ENCODE data around the gene RPRML. TPM values are rescaled to one million over a fixed set of nuclear protein-coding genes. Genes with fewer than 3 reads are reported as not detected.
"Not testable (repeated sequence)": the region's sequence is repeated elsewhere in the genome, so short reads cannot be mapped to it uniquely, and the experiment has no call there.

The RPRML gene
- total RNA-seq (2021), result 1.3 and 1.4 TPM in 2 replicates
- long read RNA-seq, result 0 reads

DNA sequence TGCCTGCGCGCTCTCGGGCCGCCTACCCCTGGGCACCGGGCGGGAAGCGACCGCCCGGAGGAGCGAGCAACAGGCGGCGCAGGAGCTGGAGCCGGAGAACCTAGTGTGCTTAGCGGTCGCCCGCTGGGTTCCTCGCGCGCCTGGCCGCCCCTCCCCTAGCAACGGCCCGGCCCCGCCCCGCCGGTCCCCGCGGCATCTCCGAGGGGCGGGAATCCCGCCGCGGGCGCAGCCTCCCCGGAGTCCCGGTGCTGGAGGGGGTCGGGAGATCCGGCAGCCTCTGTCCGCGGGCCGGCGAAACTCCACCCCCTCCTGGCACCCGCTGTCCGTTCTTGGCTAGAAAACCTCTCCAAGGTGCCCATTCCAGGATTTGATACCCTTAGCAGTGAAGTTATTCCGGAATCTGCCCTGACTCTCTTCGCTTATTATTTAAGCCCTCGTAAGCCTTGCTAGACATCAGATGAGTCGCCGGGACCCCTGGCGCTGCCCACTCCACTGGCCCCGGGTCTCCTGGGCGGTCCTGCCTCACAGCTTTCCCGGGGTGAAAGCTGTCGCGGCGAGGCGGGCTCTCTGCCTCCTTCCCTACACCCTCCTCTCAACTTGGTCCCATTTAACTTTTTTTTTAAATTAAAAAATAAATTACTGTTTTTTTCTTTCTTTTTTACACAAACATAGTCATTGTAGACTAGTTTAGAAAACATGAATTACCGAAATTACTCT lies at the start of gene RPRML:
RPRML (minus strand) TSS at position 107 of the 717 bp plus-strand sequence. CDS start 246 bp downstream, outside the sequence.
- Histone ChIP-seq H3K4ac (ENCODE audit: low read depth, low read length) (no peak within 1 kb of the TSS), H2BK15ac (ENCODE audit: low read depth, low read length) (no peak within 1 kb of the TSS), H3K4me2 (ENCODE audit: insufficient read depth, insufficient read length, low read length) (peak within 1 kb of the TSS; percentile 72), H3K79me2 (ENCODE audit: insufficient read depth, low read length) (no peaks in the 10 kb centered on the region), H2BK5ac (ENCODE audit: insufficient read length, low read length) (no peak within 1 kb of the TSS), H3K79me1 (ENCODE audit: insufficient read depth, low read depth, low read length, poor library complexity, severe bottlenecking) (no peaks in the 10 kb centered on the region), H2BK20ac (ENCODE audit: low read depth, low read length, poor library complexity, severe bottlenecking) (no peak within 1 kb of the TSS), H4K91ac (ENCODE audit: insufficient read length, low read depth, low read length) (no peak within 1 kb of the TSS), H4K5ac (ENCODE audit: insufficient read length, low read depth, low read length) (no peak within 1 kb of the TSS), H2AK5ac (ENCODE audit: insufficient read length, low read length) (no peak within 1 kb of the TSS), H3K27ac (ENCODE audit: insufficient read length, low read depth, low read length) (no peak within 1 kb of the TSS), H2BK12ac (ENCODE audit: insufficient read length, low read depth, low read length) (no peak within 1 kb of the TSS), H3K9ac (ENCODE audit: extremely low read depth, insufficient read length, low read length) (no peak within 1 kb of the TSS), H3K23ac (ENCODE audit: insufficient read length, low read depth, low read length) (no peak within 1 kb of the TSS), H3K18ac (ENCODE audit: insufficient read length, low read depth, low read length) (no peak within 1 kb of the TSS), H2BK120ac (ENCODE audit: low read depth, low read length, poor library complexity, severe bottlenecking) (no peak within 1 kb of the TSS), H4K8ac (replicated peaks; ENCODE audit: insufficient read length, low read depth, low read length) (no peak within 1 kb of the TSS), H3K14ac (ENCODE audit: insufficient read depth, low read length) (peak within 1 kb of the TSS; percentile 30; the same call in 1 of the 2 replicates), H4K20me1 (ENCODE audit: control insufficient read depth, insufficient read depth, insufficient read length) (no peaks in the 10 kb centered on the region), H3K9me3 (ENCODE audit: control insufficient read depth, low read depth, low read length) (no peaks in the 10 kb centered on the region), H3K27me3 (ENCODE audit: insufficient read depth, low read length) (peaks cover 5% of the 10 kb centered on the region; the same call in 1 of the 2 replicates), H3T11ph (ENCODE audit: low read length) (no peak within 1 kb of the TSS), H3K23me2 (ENCODE audit: insufficient read length, low read depth, low read length, poor library complexity, severe bottlenecking) (peaks cover 16% of the 10 kb centered on the region), H2AFZ (ENCODE audit: low read length) (no peak within 1 kb of the TSS), H3K4me1 (ENCODE audit: insufficient read depth, low read length) (no peaks in the 10 kb centered on the region; the same call in 1 of the 2 replicates), H3K56ac (ENCODE audit: insufficient read length, low read depth, low read length) (no peak within 1 kb of the TSS)
- Mint-ChIP-seq H3K36me3 (ENCODE audit: insufficient read depth in 1 of 3, low read depth in 3 of 3) (peaks cover 0 to 4% (median 3%) of the 10 kb centered on the region in 3 experiments; a peak in 3 of 7 replicates), H3K4me3 (peak within 1 kb of the TSS; percentile 72 to 93), H3K9me3 (peaks cover 3 to 9% of the 10 kb centered on the region in 2 experiments; a peak in 2 of 5 replicates), H3K27me3 (ENCODE audit: low read depth) (peaks cover 61% of the 10 kb centered on the region), H3K4me1 (peaks cover 33 to 49% of the 10 kb centered on the region in 2 experiments), H3K27ac (no peak within 1 kb of the TSS; a peak in 1 of 7 replicates)
- TF ChIP-seq, protein P1, sequence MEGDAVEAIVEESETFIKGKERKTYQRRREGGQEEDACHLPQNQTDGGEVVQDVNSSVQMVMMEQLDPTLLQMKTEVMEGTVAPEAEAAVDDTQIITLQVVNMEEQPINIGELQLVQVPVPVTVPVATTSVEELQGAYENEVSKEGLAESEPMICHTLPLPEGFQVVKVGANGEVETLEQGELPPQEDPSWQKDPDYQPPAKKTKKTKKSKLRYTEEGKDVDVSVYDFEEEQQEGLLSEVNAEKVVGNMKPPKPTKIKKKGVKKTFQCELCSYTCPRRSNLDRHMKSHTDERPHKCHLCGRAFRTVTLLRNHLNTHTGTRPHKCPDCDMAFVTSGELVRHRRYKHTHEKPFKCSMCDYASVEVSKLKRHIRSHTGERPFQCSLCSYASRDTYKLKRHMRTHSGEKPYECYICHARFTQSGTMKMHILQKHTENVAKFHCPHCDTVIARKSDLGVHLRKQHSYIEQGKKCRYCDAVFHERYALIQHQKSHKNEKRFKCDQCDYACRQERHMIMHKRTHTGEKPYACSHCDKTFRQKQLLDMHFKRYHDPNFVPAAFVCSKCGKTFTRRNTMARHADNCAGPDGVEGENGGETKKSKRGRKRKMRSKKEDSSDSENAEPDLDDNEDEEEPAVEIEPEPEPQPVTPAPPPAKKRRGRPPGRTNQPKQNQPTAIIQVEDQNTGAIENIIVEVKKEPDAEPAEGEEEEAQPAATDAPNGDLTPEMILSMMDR (conservative IDR thresholded peaks at IDR 0.05), result no peak
- no CpG with 5 or more reads among the region's 57 CpGs for WGBS (ENCODE audit: extremely low coverage, insufficient read length, low lambda C conversion rate)
- DNase-seq, result peak; percentile 77

DNA sequence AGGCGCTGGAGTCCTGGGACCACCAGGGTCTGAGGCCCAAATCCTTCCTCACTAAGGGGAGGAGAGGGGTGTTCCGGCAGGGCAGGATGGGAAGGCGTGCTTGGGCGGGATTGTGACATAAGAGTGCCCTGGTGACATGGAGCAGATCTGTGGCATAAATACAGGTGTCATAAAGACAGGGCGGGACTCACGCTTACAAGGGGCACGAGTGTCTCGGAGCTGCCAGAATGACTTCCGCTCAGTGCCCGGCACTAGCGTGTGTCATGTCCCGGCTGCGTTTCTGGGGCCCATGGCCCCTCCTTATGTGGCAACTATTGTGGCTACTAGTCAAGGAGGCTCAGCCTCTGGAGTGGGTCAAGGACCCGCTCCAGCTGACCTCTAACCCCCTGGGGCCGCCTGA lies 37.9 kb upstream of the RPRML start:
- H4K8ac ChIP-seq (replicated peaks; ENCODE audit: insufficient read length, low read depth, low read length); H3K27me3 Mint-ChIP-seq (ENCODE audit: low read depth); H2BK5ac ChIP-seq (ENCODE audit: insufficient read length, low read length); H3K9ac ChIP-seq (ENCODE audit: extremely low read depth, insufficient read length, low read length); H4K5ac ChIP-seq (ENCODE audit: insufficient read length, low read depth, low read length); H3K23ac ChIP-seq (ENCODE audit: insufficient read length, low read depth, low read length); H3T11ph ChIP-seq (ENCODE audit: low read length); H3K14ac ChIP-seq (ENCODE audit: insufficient read depth, low read length); H2BK120ac ChIP-seq (ENCODE audit: low read depth, low read length, poor library complexity, severe bottlenecking); H3K23me2 ChIP-seq (ENCODE audit: insufficient read length, low read depth, low read length, poor library complexity, severe bottlenecking); H4K91ac ChIP-seq (ENCODE audit: insufficient read length, low read depth, low read length); H2BK15ac ChIP-seq (ENCODE audit: low read depth, low read length); H4K20me1 ChIP-seq (ENCODE audit: control insufficient read depth, insufficient read depth, insufficient read length); H3K4me1 ChIP-seq (ENCODE audit: insufficient read depth, low read length); DNase-seq; H3K4me1 Mint-ChIP-seq; H3K9me3 Mint-ChIP-seq; H3K79me2 ChIP-seq (ENCODE audit: insufficient read depth, low read length); H3K79me1 ChIP-seq (ENCODE audit: insufficient read depth, low read depth, low read length, poor library complexity, severe bottlenecking); H3K9me3 ChIP-seq (ENCODE audit: control insufficient read depth, low read depth, low read length); H2AK5ac ChIP-seq (ENCODE audit: insufficient read length, low read length); H3K56ac ChIP-seq (ENCODE audit: insufficient read length, low read depth, low read length); H3K27ac ChIP-seq (ENCODE audit: insufficient read length, low read depth, low read length); H3K27ac Mint-ChIP-seq; H3K4me2 ChIP-seq (ENCODE audit: insufficient read depth, insufficient read length, low read length); H2BK20ac ChIP-seq (ENCODE audit: low read depth, low read length, poor library complexity, severe bottlenecking); H3K18ac ChIP-seq (ENCODE audit: insufficient read length, low read depth, low read length); H2AFZ ChIP-seq (ENCODE audit: low read length); H3K4me3 Mint-ChIP-seq; H2BK12ac ChIP-seq (ENCODE audit: insufficient read length, low read depth, low read length); H3K27me3 ChIP-seq (ENCODE audit: insufficient read depth, low read length); H3K36me3 Mint-ChIP-seq (ENCODE audit: insufficient read depth in 1 of 3, low read depth in 3 of 3); H3K4ac ChIP-seq (ENCODE audit: low read depth, low read length): not testable (repeated sequence)
- no CpG with 5 or more reads among the region's 15 CpGs for WGBS (ENCODE audit: extremely low coverage, insufficient read length, low lambda C conversion rate)

All from H9 (cell line).